Mesenchymal stem cell (in vitro differentiated cells and primary cell): ENCODE measurements around the gene RAPGEF1.

Experiments
- DNase-seq: peaks from one replicate; pipeline ENCODE4 v3.0.0-alpha.2; 2013
- H2AFZ ChIP-seq: one replicate; pipeline ENCODE4 v1.6.1; 2013; ENCODE audit warnings: low read depth, mild to moderate bottlenecking, control low read depth, inconsistent platforms, low read length, moderate library complexity
- H2AK5ac ChIP-seq: 2 replicates; pipeline ENCODE4 v1.6.1; 2013; ENCODE audit warnings: low read length, moderate library complexity, mild to moderate bottlenecking, inconsistent platforms; ENCODE audit not compliant: severe bottlenecking
- H2BK120ac ChIP-seq: one replicate; pipeline ENCODE4 v1.6.1; 2013; ENCODE audit warnings: low read depth, mild to moderate bottlenecking, inconsistent platforms, low read length, moderate library complexity
- H2BK12ac ChIP-seq, 2 experiments: one replicate each; pipeline ENCODE4 v1.6.1; 2013; ENCODE audit warnings: inconsistent platforms in 2 of 2, low read length in 2 of 2, mild to moderate bottlenecking in 2 of 2, moderate library complexity in 2 of 2, control low read depth in 1 of 2
- H2BK15ac ChIP-seq: one replicate; pipeline ENCODE4 v1.6.1; 2013; ENCODE audit warnings: mild to moderate bottlenecking, low read depth, inconsistent platforms; ENCODE audit not compliant: poor library complexity, severe bottlenecking
- H2BK5ac ChIP-seq: 2 replicates; pipeline ENCODE4 v1.6.1; 2013; ENCODE audit warnings: low read depth, mild to moderate bottlenecking, low read length, control low read depth, inconsistent platforms; ENCODE audit not compliant: poor library complexity, severe bottlenecking
- H3K14ac ChIP-seq, 2 experiments: one replicate each; pipeline ENCODE4 v1.6.1; 2013; ENCODE audit warnings: inconsistent platforms in 2 of 2, low read length in 2 of 2, control low read depth in 1 of 2, mild to moderate bottlenecking in 1 of 2, moderate library complexity in 1 of 2
- H3K18ac ChIP-seq, 2 experiments: one replicate each; pipeline ENCODE4 v1.6.1; 2013; ENCODE audit warnings: inconsistent platforms in 2 of 2, low read length in 2 of 2, control low read depth in 1 of 2, low read depth in 1 of 2, mild to moderate bottlenecking in 1 of 2
- H3K23ac ChIP-seq, 2 experiments: one replicate each; pipeline ENCODE4 v1.6.1; 2013; ENCODE audit warnings: inconsistent platforms in 2 of 2, low read length in 2 of 2, mild to moderate bottlenecking in 2 of 2, moderate library complexity in 2 of 2, control low read depth in 1 of 2
- H3K27ac ChIP-seq: 2 replicates; pipeline ENCODE4 v1.5.1; 2013; ENCODE audit warnings: mild to moderate bottlenecking, moderate library complexity, low read length, control low read depth, inconsistent platforms; ENCODE audit not compliant: poor library complexity, severe bottlenecking
- H3K27me3 ChIP-seq, 2 experiments: 2 replicates each; pipeline versions ENCODE4 v1.6.1 to v1.7.0; 2013; ENCODE audit warnings: low read length in 2 of 2, mild to moderate bottlenecking in 2 of 2, moderate library complexity in 2 of 2, control low read depth in 1 of 2, inconsistent platforms in 1 of 2; ENCODE audit not compliant: control insufficient read depth in 1 of 2, insufficient read depth in 1 of 2
- H3K36me3 ChIP-seq, 2 experiments: 2 replicates each; pipeline versions ENCODE4 v1.6.1 to v1.7.0; 2013; ENCODE audit warnings: low read length in 2 of 2, control low read depth in 1 of 2, inconsistent platforms in 1 of 2, low read depth in 1 of 2, mild to moderate bottlenecking in 1 of 2; ENCODE audit not compliant: insufficient read depth in 2 of 2, control insufficient read depth in 1 of 2
- H3K4ac ChIP-seq, 2 experiments: one replicate each; pipeline ENCODE4 v1.6.1; 2013; ENCODE audit warnings: inconsistent platforms in 2 of 2, low read length in 2 of 2, mild to moderate bottlenecking in 2 of 2, moderate library complexity in 2 of 2, control low read depth in 1 of 2, low read depth in 1 of 2
- H3K4me1 ChIP-seq: 2 replicates; pipeline ENCODE4 v1.6.1; 2013; ENCODE audit warnings: low read depth, low read length, control low read depth; ENCODE audit not compliant: control insufficient read depth, insufficient read depth
- H3K4me2 ChIP-seq: 2 replicates; pipeline ENCODE4 v1.6.1; 2013; ENCODE audit warnings: low read length, mild to moderate bottlenecking, inconsistent platforms; ENCODE audit not compliant: poor library complexity, severe bottlenecking
- H3K4me3 ChIP-seq, 2 experiments: 2 replicates each; pipeline versions ENCODE4 v1.5.1 to v1.7.0; 2013; ENCODE audit warnings: low read length in 2 of 2, mild to moderate bottlenecking in 2 of 2, control low read depth in 1 of 2, low read depth in 1 of 2; ENCODE audit not compliant: insufficient read depth in 1 of 2
- H3K79me1 ChIP-seq: replicated peaks from 2 replicates; pipeline ENCODE4 v1.6.1; 2013; ENCODE audit warnings: mild to moderate bottlenecking, control low read depth, low read length, inconsistent platforms; ENCODE audit not compliant: poor library complexity, severe bottlenecking
- H3K9ac ChIP-seq: 2 replicates; pipeline ENCODE4 v1.7.0; 2013; ENCODE audit warnings: mild to moderate bottlenecking, low read length, moderate library complexity
- H3K9me3 ChIP-seq: 2 replicates; pipeline ENCODE4 v1.7.0; 2013; ENCODE audit warnings: mild to moderate bottlenecking, low read length; ENCODE audit not compliant: control insufficient read depth
- H4K8ac ChIP-seq: one replicate; pipeline ENCODE4 v1.6.1; 2013; ENCODE audit warnings: inconsistent platforms, mild to moderate bottlenecking, low read length, moderate library complexity
- H4K91ac ChIP-seq: one replicate; pipeline ENCODE4 v1.6.1; 2013; ENCODE audit warnings: mild to moderate bottlenecking, low read length, inconsistent platforms
- WGBS: methylation state at CpG from one replicate; pipeline ENCODE4 v1.1.7; 2013; ENCODE audit warnings: mixed read lengths; 5-methylcytosine and 5-hydroxymethylcytosine counted together

The RAPGEF1 gene

GRCh38 chr9:131607591-131607990 is 132.3 kb downstream of the RAPGEF1 start:
- H4K8ac ChIP-seq, result no peak overlapping the region
- peaks cover 9% of the 10 kb centered on the region for H3K79me1 ChIP-seq
- peaks cover 36 to 53% of the 10 kb centered on the region in 2 experiments for H3K36me3 ChIP-seq
- peaks cover 31% of the 10 kb centered on the region for H3K4me1 ChIP-seq
- H3K4me3 ChIP-seq, result no peak overlapping the region
- no peak overlapping the region for H4K91ac ChIP-seq
- H3K9ac ChIP-seq, result peak overlapping the region; percentile 76
- H3K27ac ChIP-seq, result no peak overlapping the region
- peak overlapping the region; percentile 99 for H2AK5ac ChIP-seq
- H3K9me3 ChIP-seq, result no peaks in the 10 kb centered on the region
- peak overlapping the region in 1 of 2 experiments; percentile 52 for H3K18ac ChIP-seq
- DNase-seq, result no peak
- no peak overlapping the region for H2BK120ac ChIP-seq
- no peak overlapping the region for H2AFZ ChIP-seq
- H2BK5ac ChIP-seq, result no peak overlapping the region
- H2BK12ac ChIP-seq, result peak overlapping the region in 1 of 2 experiments; percentile 80
- H3K4ac ChIP-seq, result no peak overlapping the region
- WGBS, result 83% methylated on average over 8 of the region's 8 CpGs
- no peak overlapping the region for H3K4me2 ChIP-seq
- H2BK15ac ChIP-seq, result no peak overlapping the region
- H3K23ac ChIP-seq, result peak overlapping the region in 1 of 2 experiments; percentile 28
- no peaks in the 10 kb centered on the region for H3K27me3 ChIP-seq
- H3K14ac ChIP-seq, result peak overlapping the region in 1 of 2 experiments; percentile 58

- H3K27me3 ChIP-seq, result no peaks in the 10 kb centered on the region
- H3K79me1 ChIP-seq, result peaks cover 9% of the 10 kb centered on the region
- H3K4ac ChIP-seq, result no peak overlapping the region
- no peak overlapping the region for H4K91ac ChIP-seq
- no peak overlapping the region for H3K4me3 ChIP-seq
- H3K4me2 ChIP-seq, result no peak overlapping the region
- no peak overlapping the region for H3K27ac ChIP-seq
- no peaks in the 10 kb centered on the region for H3K9me3 ChIP-seq
- H2BK5ac ChIP-seq, result no peak overlapping the region
- H2BK12ac ChIP-seq, result peak overlapping the region in 1 of 2 experiments; percentile 74
- no peak overlapping the region for H3K14ac ChIP-seq
- WGBS, result 98% methylated on average over 13 of the region's 13 CpGs
- no peak overlapping the region for H2BK15ac ChIP-seq
- peaks cover 31% of the 10 kb centered on the region for H3K4me1 ChIP-seq
- no peak overlapping the region for H3K9ac ChIP-seq
- H3K18ac ChIP-seq, result peak overlapping the region in 1 of 2 experiments; percentile 16
- peaks cover 36 to 53% of the 10 kb centered on the region in 2 experiments for H3K36me3 ChIP-seq
- H4K8ac ChIP-seq, result no peak overlapping the region
- no peak overlapping the region for H2AFZ ChIP-seq
- H3K23ac ChIP-seq, result peak overlapping the region in 1 of 2 experiments; percentile 28
- DNase-seq, result no peak
- peak overlapping the region; percentile 99 for H2AK5ac ChIP-seq
- no peak overlapping the region for H2BK120ac ChIP-seq
Observed at GRCh38 chr9:131606896-131607567, 132.8 kb downstream of the RAPGEF1 start.

- H3K9me3 ChIP-seq, result no peaks in the 10 kb centered on the region
- no peak overlapping the region for H2AK5ac ChIP-seq
- no peak overlapping the region for H2AFZ ChIP-seq
- H3K4me2 ChIP-seq, result no peak overlapping the region
- H3K23ac ChIP-seq, result no peak overlapping the region
- no peak overlapping the region for H4K8ac ChIP-seq
- H2BK15ac ChIP-seq, result no peak overlapping the region
- no peak overlapping the region for H3K27ac ChIP-seq
- H3K4me3 ChIP-seq, result no peak overlapping the region
- no peak overlapping the region for H2BK5ac ChIP-seq
- no peak overlapping the region for H2BK12ac ChIP-seq
- H2BK120ac ChIP-seq, result no peak overlapping the region
- no peak overlapping the region for H4K91ac ChIP-seq
- no peak overlapping the region for H3K4ac ChIP-seq
- H3K27me3 ChIP-seq, result no peaks in the 10 kb centered on the region
- H3K4me1 ChIP-seq, result peaks cover 31% of the 10 kb centered on the region
- no peak overlapping the region for H3K18ac ChIP-seq
- DNase-seq, result peak; percentile 24
- no peak overlapping the region for H3K14ac ChIP-seq
- no peak overlapping the region for H3K9ac ChIP-seq
- H3K36me3 ChIP-seq, result peaks cover 41 to 60% of the 10 kb centered on the region in 2 experiments
- peaks cover 9% of the 10 kb centered on the region for H3K79me1 ChIP-seq
- 79% methylated on average over 9 of the region's 9 CpGs for WGBS
Observed at GRCh38 chr9:131605770-131606590, 133.9 kb downstream of the RAPGEF1 start.
